SJSA1 (cell line): ENCODE measurements around the gene PAFAH1B1. TPM values are rescaled to one million over a fixed set of nuclear protein-coding genes. Genes with fewer than 3 reads are reported as not detected.
"Not testable (repeated sequence)": the region's sequence is repeated elsewhere in the genome, so short reads cannot be mapped to it uniquely, and the experiment has no call there.

Source experiments
- DNase-seq, 2 experiments: peaks; one replicate each; pipeline ENCODE4 v3.0.0-alpha.2; 2015 to 2020; ENCODE audit warnings: low spot score in 2 of 2, low read depth in 1 of 2
- H3K27ac ChIP-seq: fragments of 250-450 bp; sonication (Bioruptor Pico); 2 replicates; pipeline ENCODE4 v1.5.1; 2020; ENCODE audit warnings: mild to moderate bottlenecking, moderate library complexity
- H3K27me3 ChIP-seq: fragments of 250-450 bp; sonication (Bioruptor Pico); replicated peaks from 2 replicates; pipeline ENCODE4 v1.5.1; 2020; ENCODE audit warnings: mild to moderate bottlenecking, moderate library complexity
- H3K36me3 ChIP-seq: fragments of 250-450 bp; sonication (Bioruptor Pico); 2 replicates; pipeline ENCODE4 v1.5.1; 2020; ENCODE audit warnings: mild to moderate bottlenecking
- H3K4me1 ChIP-seq: fragments of 250-450 bp; sonication (Bioruptor Pico); replicated peaks from 2 replicates; pipeline ENCODE4 v1.6.1; 2021; ENCODE audit warnings: mild to moderate bottlenecking
- H3K4me3 ChIP-seq: fragments of 250-450 bp; sonication (Bioruptor Pico); 2 replicates; pipeline ENCODE4 v1.5.1; 2020; ENCODE audit warnings: mild to moderate bottlenecking
- H3K9me3 ChIP-seq: fragments of 250-450 bp; sonication (Bioruptor Pico); replicated peaks from 2 replicates; pipeline ENCODE4 v1.5.1; 2020; ENCODE audit warnings: mild to moderate bottlenecking
- total RNA-seq: library from RNA; depleted of rRNA; stranded (reverse); fragments of >200 nt; shearing (Covaris generic); gene quantifications from 2 replicates; pipeline ENCODE4 v1.2.3, GENCODE V29; 2014

The PAFAH1B1 gene
- total RNA-seq, 1 experiment from 2014 or later: 87.2 TPM

DNA sequence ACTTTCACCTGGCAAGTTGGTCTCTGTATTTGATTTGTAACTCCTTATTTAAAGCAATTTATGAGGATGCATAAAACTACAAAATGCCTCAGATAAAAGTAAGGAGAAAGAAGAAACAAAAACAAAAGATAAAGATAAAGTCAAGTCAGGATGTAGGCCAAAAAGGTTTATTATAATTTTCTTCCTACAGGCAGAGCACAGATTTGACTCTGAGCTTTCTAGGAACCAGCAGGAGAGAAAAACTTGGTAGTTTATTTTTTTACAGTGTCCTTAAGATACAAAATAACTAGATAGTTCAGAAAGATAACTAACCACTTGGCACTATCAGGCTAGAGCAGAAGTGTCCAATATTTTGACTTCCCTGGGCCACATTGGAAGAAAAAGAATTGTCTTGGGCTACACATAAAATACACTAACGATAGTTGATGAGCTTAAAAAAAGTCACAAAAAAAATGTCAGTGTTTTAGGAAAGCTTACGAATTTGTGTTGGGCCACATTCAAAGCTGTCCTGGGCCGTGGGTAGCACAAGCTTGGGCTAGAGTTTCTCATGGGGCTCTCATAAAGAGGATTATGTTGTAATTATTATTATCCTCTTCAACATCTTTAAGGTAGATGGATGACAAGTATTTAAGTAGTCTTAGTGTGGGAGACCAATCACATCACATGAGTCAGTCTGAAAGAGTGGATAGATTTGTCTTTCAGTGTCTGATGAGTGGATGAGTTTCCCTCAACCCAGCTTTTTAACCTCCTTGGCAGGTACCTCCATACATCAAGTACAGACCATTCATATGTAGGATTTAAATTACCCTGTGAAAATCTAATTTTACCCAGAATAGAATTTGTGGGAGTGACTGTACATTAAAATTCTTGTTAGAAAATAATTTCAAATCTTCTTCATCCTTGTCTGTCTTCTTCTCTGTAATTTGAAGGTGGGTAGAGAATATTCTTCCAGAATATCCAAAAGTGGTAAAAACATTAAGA is 17.0 kb downstream of the PAFAH1B1 start:
- Histone ChIP-seq H3K4me1 (no peaks in the 10 kb centered on the region; the same call in 1 of the 2 replicates), H3K27ac (no peak overlapping the region), H3K27me3 (no peaks in the 10 kb centered on the region), H3K36me3 (peaks cover 22% of the 10 kb centered on the region), H3K9me3 (no peaks in the 10 kb centered on the region), H3K4me3 (no peak overlapping the region)
- DNase-seq: no peak

GRCh38 chr17:2611627-2612026 is 18.2 kb downstream of the PAFAH1B1 start:
- Histone ChIP-seq H3K4me1 (no peaks in the 10 kb centered on the region; the same call in 1 of the 2 replicates), H3K36me3 (peaks cover 22% of the 10 kb centered on the region), H3K9me3 (no peaks in the 10 kb centered on the region), H3K27me3 (no peaks in the 10 kb centered on the region), H3K27ac (no peak overlapping the region), H3K4me3 (no peak overlapping the region)
- no peak for DNase-seq

DNA sequence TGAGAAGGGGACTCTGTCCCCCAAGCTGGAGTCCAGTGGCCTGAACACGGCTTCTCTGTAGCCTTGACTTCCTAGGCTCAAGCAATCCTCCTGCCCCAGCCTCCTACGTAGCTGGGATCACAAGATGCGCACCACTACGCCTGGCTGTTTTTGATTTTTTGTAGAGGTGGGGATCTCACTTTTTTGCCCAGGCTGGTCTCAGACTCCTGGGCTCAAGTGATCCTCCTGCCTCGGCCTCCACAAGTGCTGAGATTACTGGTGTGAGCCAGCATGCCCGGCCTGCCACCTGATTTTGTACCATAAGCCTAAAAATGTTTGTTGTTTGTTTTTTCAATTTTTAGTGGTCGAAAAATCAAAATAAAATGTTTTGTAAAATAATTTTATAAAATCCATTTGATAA is 19.2 kb downstream of the PAFAH1B1 start:
- Histone ChIP-seq H3K27me3 (no peaks in the 10 kb centered on the region), H3K4me3 (no peak overlapping the region), H3K4me1 (no peaks in the 10 kb centered on the region; the same call in 1 of the 2 replicates), H3K9me3 (no peaks in the 10 kb centered on the region), H3K27ac (no peak overlapping the region), H3K36me3 (peaks cover 23% of the 10 kb centered on the region)
- no peak for DNase-seq

GRCh38 chr17:2613089-2613808 is 19.8 kb downstream of the PAFAH1B1 start:
- Histone ChIP-seq H3K36me3 (peaks cover 20% of the 10 kb centered on the region), H3K9me3 (no peaks in the 10 kb centered on the region), H3K4me3 (no peak overlapping the region), H3K27me3 (no peaks in the 10 kb centered on the region), H3K27ac (no peak overlapping the region), H3K4me1 (no peaks in the 10 kb centered on the region; the same call in 1 of the 2 replicates)
- DNase-seq: no peak

DNA sequence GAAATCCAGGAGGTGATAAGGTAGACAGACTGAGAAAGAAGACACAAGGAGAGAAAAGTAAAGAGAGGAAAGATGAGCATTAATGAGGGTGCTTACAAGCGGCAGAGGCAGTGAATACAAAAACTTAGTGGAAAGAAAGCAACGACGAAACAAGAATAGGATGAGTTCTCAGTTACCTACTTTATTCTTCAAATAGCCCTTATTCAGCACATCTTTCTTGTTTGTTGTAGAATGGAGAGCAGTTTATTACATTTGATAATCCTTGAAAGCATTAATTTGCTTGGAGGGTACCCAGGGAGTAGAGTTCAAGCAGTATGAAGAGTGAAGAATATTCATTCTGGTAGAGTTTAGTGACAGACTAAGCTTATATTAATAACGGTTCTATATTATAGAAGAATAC is 22.4 kb downstream of the PAFAH1B1 start:
- Histone ChIP-seq H3K4me3 (no peak overlapping the region), H3K36me3 (peaks cover 21% of the 10 kb centered on the region), H3K9me3 (no peaks in the 10 kb centered on the region), H3K4me1 (no peaks in the 10 kb centered on the region), H3K27ac (no peak overlapping the region), H3K27me3 (no peaks in the 10 kb centered on the region)
- no peak for DNase-seq

DNA sequence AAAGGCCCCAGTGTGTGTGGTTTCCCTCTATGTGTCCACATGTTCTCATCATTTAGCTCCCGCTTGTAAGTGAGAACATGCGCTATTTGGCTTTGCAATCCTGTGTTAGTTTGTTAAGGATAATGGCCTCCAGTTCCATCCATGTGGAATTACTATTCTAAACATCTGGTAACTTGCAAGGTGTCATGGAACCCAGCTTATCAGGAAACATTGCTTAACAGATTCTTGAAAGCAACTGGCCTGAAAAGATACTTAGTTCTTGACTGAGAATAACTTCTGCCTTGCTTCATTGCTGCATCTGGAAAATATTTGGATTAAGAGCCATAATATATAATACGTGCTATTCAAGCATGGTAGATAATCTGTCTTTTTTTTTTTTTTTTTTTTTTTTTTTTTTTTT is 27.8 kb downstream of the PAFAH1B1 start:
- Histone ChIP-seq H3K27me3 (no peaks in the 10 kb centered on the region), H3K36me3 (peaks cover 40% of the 10 kb centered on the region), H3K27ac (no peak overlapping the region), H3K9me3 (no peaks in the 10 kb centered on the region; the same call in 1 of the 2 replicates), H3K4me1 (no peaks in the 10 kb centered on the region), H3K4me3 (no peak overlapping the region)
- no peak for DNase-seq

- H3K27me3 ChIP-seq, H3K9me3 ChIP-seq, H3K4me3 ChIP-seq, H3K27ac ChIP-seq, H3K4me1 ChIP-seq, DNase-seq: not testable (repeated sequence)
- peaks cover 39% of the 10 kb centered on the region for H3K36me3 ChIP-seq
Observed at GRCh38 chr17:2621951-2622405, 28.5 kb downstream of the PAFAH1B1 start.

DNA sequence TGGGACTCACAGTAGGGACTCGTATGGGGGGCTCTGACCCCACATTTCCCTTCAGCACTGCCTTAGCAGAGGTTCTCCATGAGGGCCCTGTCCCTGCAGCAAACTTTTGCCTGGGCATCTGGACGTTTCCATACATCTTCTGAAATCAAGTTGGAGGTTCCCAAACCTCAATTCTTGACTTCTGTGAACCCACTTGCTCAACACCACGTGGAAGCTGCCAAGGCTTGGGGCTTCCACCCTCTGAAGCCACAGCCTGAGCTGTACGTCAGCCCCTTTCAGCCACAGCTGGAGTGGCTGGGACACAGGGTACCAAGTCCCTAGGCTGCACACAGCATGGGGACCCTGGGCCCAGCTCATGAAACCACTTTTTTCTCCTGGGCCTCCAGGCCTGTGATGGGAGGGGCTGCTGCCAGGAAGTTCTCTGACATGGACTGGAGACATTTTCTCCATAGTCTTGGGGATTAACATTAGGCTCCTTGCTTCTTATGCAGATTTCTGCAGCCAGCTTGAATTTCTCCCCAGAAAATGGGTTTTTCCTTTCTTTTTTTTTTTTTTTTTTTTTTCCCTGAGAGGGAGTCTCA is 29.4 kb downstream of the PAFAH1B1 start:
- not testable (repeated sequence) for H3K27ac ChIP-seq, H3K4me1 ChIP-seq, H3K4me3 ChIP-seq, DNase-seq, H3K9me3 ChIP-seq, H3K27me3 ChIP-seq
- H3K36me3 ChIP-seq: peaks cover 36% of the 10 kb centered on the region

DNA sequence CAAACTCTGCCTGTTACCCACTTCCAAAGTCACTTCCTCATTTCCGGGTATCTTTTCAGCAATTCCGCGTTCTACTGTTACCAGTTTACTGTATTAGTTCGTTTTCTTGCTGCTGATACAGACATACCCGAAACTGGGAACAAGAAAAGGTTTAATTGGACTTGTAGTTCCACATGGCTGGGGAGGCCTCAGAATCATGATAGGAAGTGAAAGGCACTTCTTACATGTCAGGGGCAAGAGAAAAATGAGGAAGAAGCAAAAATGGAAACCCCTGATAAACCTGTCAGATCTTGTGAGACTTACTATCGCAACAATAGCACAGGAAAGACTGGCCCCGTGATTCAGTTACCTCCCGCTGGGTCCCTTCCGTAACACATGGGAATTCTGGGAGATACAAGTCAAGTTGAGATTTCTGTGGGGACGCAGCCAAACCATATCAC is 30.9 kb downstream of the PAFAH1B1 start:
- no peak for DNase-seq
- H3K27me3 ChIP-seq: no peaks in the 10 kb centered on the region

DNA sequence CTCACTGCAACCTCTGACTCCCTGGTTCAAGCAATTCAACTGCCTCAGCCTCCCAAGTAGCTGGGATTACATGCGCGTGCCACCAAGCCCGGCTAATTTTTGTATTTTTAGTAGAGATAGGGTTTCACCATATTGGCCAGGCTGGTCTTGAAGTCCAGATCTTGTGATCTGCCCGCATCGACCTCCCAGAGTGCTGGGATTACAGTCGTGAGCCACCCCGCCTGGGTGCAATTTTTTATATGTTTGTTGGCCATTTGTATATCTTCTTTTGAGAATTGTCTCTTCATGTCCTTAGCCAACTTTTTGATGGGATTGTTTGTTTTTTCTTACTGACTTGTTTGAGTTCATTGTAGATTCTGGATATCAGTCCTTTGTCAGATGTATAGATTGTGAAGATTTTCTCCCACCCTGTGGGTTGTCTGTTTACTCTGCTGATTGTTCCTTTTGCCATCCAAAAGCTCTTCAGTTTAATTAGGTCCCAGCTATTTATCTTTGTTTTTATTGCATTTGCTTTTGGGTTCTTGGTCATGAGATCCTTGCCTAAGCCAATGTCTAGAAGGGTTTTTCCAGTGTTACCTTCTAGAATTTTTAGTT is 33.3 kb downstream of the PAFAH1B1 start:
- not testable (repeated sequence) for H3K4me3 ChIP-seq, H3K27me3 ChIP-seq, H3K4me1 ChIP-seq, H3K9me3 ChIP-seq, H3K27ac ChIP-seq
- peaks cover 24% of the 10 kb centered on the region for H3K36me3 ChIP-seq
- peak; percentile 52 to 58 for DNase-seq

More for the DNA sequence above, 30.9 kb downstream of the PAFAH1B1 start:
- no peak overlapping the region for H3K27ac ChIP-seq
- H3K36me3 ChIP-seq: peaks cover 35% of the 10 kb centered on the region
- no peak overlapping the region for H3K4me3 ChIP-seq
- no peaks in the 10 kb centered on the region; the same call in 1 of the 2 replicates for H3K9me3 ChIP-seq
- 0 out of 2 replicates have a peak, but pooled peaks cover 4% of the 10 kb centered on the region for H3K4me1 ChIP-seq

GRCh38 chr17:2628922-2629321 is 35.5 kb downstream of the PAFAH1B1 start:
- not testable (repeated sequence) for H3K36me3 ChIP-seq, H3K27ac ChIP-seq, H3K4me1 ChIP-seq, H3K9me3 ChIP-seq, H3K27me3 ChIP-seq, H3K4me3 ChIP-seq, DNase-seq

DNA sequence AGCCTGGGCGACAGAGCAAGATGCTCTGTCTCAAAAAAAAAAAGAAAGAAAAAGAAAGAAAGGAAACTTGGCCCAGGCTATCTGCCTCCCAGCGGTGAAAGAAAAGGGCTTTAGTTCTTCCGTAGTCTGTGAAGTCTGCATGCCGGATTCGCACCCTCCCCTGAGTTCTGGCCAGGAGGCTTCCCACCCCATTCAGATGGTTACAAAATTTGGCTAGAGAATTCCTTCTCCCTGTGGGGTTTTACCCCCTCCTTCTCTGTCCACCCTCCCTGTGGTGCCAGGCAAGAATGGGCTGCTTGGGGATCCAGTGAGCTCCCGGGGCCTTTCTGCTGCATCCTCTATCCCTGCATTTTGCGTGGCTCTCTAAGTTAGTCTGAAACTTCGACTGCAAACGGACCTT is 37.8 kb downstream of the PAFAH1B1 start:
- H3K36me3 ChIP-seq: peaks cover 12% of the 10 kb centered on the region
- peaks cover 10% of the 10 kb centered on the region; the same call in 1 of the 2 replicates for H3K4me1 ChIP-seq

DNA sequence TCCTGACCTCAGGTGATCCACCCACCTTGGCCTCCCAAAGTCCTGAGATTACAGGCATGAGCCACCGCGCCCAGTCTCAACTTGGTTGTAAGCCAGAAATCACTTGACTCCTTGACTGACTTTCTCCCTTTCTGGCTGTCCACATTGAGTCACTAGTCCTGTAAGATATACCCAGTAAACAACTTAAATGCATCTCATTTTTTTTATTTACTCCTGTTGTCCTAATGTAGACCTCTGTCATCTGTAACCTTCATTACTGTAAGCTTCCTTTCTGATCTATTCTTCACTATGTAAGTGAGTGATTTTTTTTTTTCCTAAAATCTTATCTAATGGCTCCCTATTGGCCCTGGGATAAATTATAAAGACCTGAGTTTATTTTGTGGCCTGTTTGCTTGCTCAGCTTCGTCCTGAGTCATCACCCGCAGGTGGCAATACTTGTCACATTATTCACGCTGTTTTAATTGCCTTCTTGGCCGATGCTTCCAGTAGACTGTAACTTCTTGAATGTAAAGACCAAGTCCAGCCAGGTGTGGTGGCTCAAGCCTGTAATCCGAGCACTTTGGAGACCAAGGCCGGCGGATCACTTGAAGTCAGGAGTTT is 41.0 kb downstream of the PAFAH1B1 start:
- Histone ChIP-seq H3K27ac (no peak overlapping the region), H3K4me1 (peaks cover 7% of the 10 kb centered on the region; the same call in 1 of the 2 replicates), H3K27me3 (no peaks in the 10 kb centered on the region), H3K9me3 (no peaks in the 10 kb centered on the region), H3K36me3 (peaks cover 35% of the 10 kb centered on the region), H3K4me3 (no peak overlapping the region)
- peak in 1 of 2 experiments; percentile 9 for DNase-seq

More for the DNA sequence above, 37.8 kb downstream of the PAFAH1B1 start:
- H3K27me3 ChIP-seq: no peaks in the 10 kb centered on the region
- H3K9me3 ChIP-seq: no peaks in the 10 kb centered on the region
- no peak overlapping the region for H3K27ac ChIP-seq
- DNase-seq: no peak
- H3K4me3 ChIP-seq: no peak overlapping the region
